Measurements from ENCODE around the gene STUM. TPM values are rescaled to one million over a fixed set of nuclear protein-coding genes. Genes with fewer than 3 reads are reported as not detected.

STUM gene
- total and polyA plus RNA-seq, 7 donors = under 0.01 to 16.9 (median 7.2) TPM

DNA sequence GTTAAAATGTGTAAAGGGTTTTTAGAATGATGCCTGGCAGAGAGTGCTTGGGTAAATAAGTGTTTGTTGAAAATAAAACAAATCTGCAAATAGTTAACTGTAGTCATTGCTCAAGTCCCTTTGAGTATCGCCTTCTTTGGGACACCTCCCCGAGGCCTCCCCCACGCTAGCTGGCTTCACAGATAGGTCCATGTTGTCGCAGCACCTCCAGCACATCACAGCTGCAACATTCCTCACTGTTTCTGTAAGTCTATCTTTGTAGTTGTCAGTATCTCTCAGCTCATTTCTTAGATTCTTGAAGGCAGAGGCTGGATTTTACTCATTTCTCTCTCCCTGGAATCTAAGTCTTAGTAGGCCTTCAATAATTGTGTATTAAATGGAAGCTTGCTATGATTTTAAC lies 1.6 kb upstream of the STUM start:
- no peak for DNase-seq
- intact Hi-C loops (cut with DNase I) = loop anchor here (1.0 to 10.0 kb wide), 5 partner anchors 62 to 888 kb away; partner anchors contain the start of genes ITPKB and PARP1
- Histone ChIP-seq H3K4me1 (peaks cover 0 to 57% (median 39%) of the 10 kb centered on the region in 4 donors), H3K27ac (peak overlapping the region in 3 of 4 donors; percentile 14 to 93 (median 89)), H3K4me3 (no peak overlapping the region), H3K36me3 (no peaks in the 10 kb centered on the region), H3K9me3 (no peaks in the 10 kb centered on the region), H3K27me3 (peaks cover 0 to 8% (median 0%) of the 10 kb centered on the region in 3 donors)
- WGBS, 2 donors = 87% methylated on average over 4 of the region's 4 CpGs
- no peak for TF ChIP-seq EP300 (IDR thresholded peaks at IDR 0.05)
- no peak for TF ChIP-seq CTCF (IDR thresholded peaks at IDR 0.05)
- no peak for TF ChIP-seq POLR2AphosphoS5 (IDR thresholded peaks at IDR 0.05)
- TF ChIP-seq POLR2A (IDR thresholded peaks at IDR 0.05) = no peak

DNA sequence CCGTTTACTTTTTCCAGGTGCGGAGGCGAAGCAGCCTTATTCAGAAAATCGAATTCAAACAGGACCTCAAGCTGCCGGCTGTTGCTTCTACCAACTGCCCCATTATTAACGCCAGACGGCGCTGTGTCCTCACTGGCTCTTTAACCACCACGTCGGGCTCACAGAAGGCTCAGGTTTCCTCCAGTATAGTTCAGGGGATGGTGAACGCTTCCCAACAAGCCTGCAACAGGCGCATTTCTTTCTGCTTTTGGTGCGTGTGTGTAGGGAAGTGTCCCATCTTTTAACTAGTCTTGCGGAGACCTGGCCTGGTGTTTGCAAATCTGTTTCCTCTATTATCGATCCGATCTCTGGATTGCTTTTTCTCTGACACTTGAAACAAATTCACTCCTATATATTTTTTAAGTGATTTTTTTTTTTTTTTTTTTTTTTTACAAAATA lies 791 bp upstream of the STUM start:
- Histone ChIP-seq H3K36me3 (no peaks in the 10 kb centered on the region), H3K27me3 (peaks cover 0 to 8% (median 0%) of the 10 kb centered on the region in 3 donors), H3K4me3 (peak overlapping the region in 3 of 4 donors; percentile 73 to 76 (median 75)), H3K9me3 (no peaks in the 10 kb centered on the region), H3K4me1 (peaks cover 0 to 59% (median 43%) of the 10 kb centered on the region in 4 donors), H3K27ac (peak overlapping the region; percentile 79 to 93 (median 91))
- TF ChIP-seq EP300 (IDR thresholded peaks at IDR 0.05) (no peak), CTCF (IDR thresholded peaks at IDR 0.05) (peak; percentile 88 to 92 (median 90)), POLR2AphosphoS5 (IDR thresholded peaks at IDR 0.05) (peak; percentile 35 to 75 (median 52)), POLR2A (IDR thresholded peaks at IDR 0.05) (peak in 1 of 2 donors; percentile 7)
- DNase-seq = peak; percentile 95
- WGBS, 2 donors = 1 to 6% methylated on average over 16 of the region's 16 CpGs
- intact Hi-C loops (cut with DNase I) = loop anchor here (1.0 to 10.0 kb wide), 5 partner anchors 62 to 887 kb away; partner anchors contain the start of genes ITPKB and PARP1

DNA sequence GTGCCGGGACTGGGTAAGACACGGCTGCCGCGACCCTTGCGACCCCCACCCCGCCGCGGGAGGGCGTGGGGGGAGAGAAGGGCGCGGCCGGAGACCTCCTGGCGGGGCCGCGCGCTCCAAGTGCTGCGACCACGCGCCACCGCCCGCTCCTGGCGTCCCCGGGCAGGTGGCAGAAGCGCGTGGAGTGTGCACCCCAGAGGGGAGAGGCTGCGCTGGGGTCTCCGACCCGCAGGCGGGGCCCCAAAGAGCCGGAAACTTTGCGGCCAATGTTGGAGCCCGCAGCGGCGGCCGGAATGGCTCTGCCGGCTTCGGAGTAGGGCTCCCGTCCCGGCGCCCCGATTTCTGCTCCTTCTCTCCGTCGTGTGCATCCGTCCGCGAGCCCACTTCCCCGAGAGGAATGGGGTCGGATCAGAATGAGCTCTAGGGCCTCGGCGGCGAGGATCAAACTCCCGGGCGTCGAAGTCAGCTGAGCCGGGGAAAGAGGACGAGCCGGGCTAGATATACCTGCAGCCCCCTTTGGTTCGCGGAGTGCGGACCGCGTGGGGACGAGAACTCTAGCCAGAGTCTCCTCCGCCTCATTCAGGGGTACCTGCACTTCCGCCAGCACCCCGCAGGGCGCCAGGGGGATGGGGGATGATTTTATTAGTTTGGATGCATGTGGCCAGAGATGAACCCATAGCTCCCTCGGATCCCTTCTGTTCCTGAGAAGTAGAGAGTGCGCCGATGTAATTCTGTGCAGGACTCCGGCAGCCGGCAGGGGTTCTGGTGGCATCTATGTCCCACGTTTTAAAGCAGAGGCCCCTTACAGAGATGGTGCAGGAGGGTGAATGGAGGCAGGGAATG lies 751 bp downstream of the STUM start:
- Histone ChIP-seq H3K36me3 (no peaks in the 10 kb centered on the region), H3K4me1 (peaks cover 0 to 67% (median 48%) of the 10 kb centered on the region in 4 donors), H3K27ac (peak overlapping the region; percentile 79 to 93 (median 91)), H3K9me3 (no peaks in the 10 kb centered on the region), H3K27me3 (peaks cover 0 to 8% (median 0%) of the 10 kb centered on the region in 3 donors), H3K4me3 (peak overlapping the region; percentile 50 to 76 (median 74))
- WGBS, 2 donors = 1% methylated on average over 73 of the region's 73 CpGs
- TF ChIP-seq POLR2A (IDR thresholded peaks at IDR 0.05) (no peak), POLR2AphosphoS5 (IDR thresholded peaks at IDR 0.05) (peak in 3 of 4 donors; percentile 77 to 84 (median 80))
- no peak for DNase-seq
- intact Hi-C loops (cut with DNase I) = loop anchor here (5.0 to 10.0 kb wide), 3 partner anchors 142 to 885 kb away; partner anchors contain the start of genes ITPKB and PARP1

DNA sequence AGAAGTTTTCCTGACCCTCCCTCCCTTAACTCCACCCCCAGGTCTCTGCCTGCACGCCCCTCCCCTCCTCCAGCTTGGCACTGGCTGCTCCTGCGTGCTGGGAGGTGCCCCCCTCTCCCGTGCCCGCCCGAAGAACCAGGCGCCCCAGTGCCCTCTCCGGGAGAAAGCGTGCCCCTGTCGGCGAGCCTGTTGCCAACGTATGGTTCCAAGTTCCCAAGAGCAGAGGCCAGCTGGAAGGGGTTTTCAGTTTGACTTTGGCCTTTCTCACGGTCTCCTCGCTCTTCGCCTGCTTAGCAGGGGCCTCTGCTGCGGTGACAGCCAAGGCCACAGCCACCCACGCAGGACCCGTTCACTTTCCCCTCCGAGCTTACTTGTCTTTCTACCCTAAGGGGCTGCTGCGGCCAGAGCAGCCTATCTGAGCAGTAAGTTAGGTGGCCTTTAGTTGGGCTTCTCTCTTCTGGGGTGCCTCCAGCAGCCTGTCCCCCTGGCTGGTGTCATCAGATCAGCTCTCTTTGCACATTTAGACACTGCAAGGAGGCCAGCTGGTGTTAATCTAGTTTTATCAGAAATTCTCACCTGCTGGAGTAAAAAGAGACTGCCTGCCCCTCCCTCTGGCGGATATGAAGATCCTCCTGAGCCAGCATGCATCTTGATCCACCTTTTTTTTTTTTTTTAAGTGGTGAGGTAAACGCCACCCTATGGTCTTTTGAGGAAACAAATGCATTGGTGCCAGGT lies 1.5 kb downstream of the STUM start:
- peaks cover 0 to 67% (median 48%) of the 10 kb centered on the region in 4 donors for H3K4me1 ChIP-seq
- DNase-seq = peak; percentile 89
- TF ChIP-seq POLR2A (IDR thresholded peaks at IDR 0.05) (peak in 1 of 2 donors; percentile 33), POLR2AphosphoS5 (IDR thresholded peaks at IDR 0.05) (peak in 2 of 4 donors; percentile 33 to 38), EP300 (IDR thresholded peaks at IDR 0.05) (peak in 1 of 4 donors; percentile 40), CTCF (IDR thresholded peaks at IDR 0.05) (peak in 1 of 4 experiments; percentile 20)
- H3K36me3 ChIP-seq = no peaks in the 10 kb centered on the region
- H3K9me3 ChIP-seq = no peaks in the 10 kb centered on the region
- WGBS, 2 donors = 1 to 6% methylated on average over 21 of the region's 21 CpGs
- peaks cover 0 to 8% (median 0%) of the 10 kb centered on the region in 3 donors for H3K27me3 ChIP-seq
- intact Hi-C loops (cut with DNase I) = loop anchor here (2.0 to 10.0 kb wide), 4 partner anchors 19 to 885 kb away; partner anchors contain the start of genes ITPKB and PARP1
- H3K27ac ChIP-seq = peak overlapping the region; percentile 79 to 93 (median 91)
- H3K4me3 ChIP-seq = peak overlapping the region; percentile 50 to 76 (median 74)
